DMS153 treated with DMSO at 0.1 percent for 48 hours (cell line): ENCODE results near the gene TAF1A.

Experiments
- DNase-seq: peaks from one replicate; lab custom pipeline; 2025; ENCODE audit not compliant: unreplicated experiment; lab: John Stamatoyannopoulos, UW

Gene TAF1A

DNA sequence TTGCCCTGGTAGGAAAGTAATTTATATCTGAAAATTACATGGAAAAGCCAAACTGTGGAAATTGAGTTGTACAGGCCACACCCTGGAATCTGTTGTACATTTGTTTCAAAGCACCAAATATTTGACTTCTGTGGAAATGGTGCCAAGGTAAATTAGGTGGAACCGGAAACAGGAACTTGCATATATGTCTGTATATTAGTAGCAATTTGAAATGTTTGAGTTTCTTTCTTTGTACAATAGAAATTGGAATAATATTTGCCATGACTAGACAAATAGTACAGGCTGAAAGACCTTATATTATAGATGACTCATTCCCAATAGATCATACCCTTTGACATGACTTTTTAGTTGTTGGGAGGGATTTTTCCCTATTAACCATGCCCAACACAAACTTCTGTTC, 10.5 kb upstream of the TAF1A start:
- DNase-seq: peak; percentile 68

GRCh38 chr1:222596696-222597095, 7.0 kb upstream of the TAF1A start:
- DNase-seq: no peak

DNA sequence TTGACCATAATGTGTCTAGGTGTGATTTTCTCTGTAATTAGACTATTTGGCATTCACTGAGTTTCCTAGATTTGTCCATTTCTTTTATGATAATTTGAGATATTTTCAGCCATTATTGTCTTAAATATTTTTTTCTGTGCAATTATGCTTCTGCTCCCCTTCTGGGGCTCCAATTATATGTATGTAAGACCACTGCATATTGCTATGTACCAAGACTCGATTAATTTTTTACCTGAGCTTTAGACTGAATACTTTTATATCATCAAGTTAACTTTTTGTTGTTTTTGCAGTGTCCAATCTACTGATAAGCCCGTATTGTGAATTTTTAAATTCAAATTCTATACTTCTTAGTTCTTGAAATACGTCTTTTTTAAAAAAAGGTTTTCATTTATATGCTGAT, 5.1 kb upstream of the TAF1A start:
- no peak for DNase-seq

DNA sequence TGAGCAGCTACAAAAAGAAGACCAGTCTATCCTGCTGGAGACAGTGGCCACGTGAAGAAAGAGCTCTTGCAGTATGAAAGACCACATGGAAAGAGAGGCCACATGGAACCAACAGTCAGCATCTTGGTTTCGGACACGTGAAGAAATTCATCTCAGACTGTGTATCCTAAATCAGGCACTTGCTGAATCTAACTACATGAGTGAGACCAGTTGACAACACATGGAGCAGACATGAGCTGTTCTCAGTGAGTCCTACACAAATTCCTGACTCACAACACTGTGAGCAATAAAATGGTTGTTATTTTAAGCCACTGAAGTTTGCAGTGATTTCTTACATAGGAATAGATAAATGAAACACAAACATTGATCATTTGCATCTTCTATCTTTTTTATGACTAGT, 2.4 kb upstream of the TAF1A start:
- DNase-seq: no peak

GRCh38 chr1:222588135-222588534, 1.6 kb downstream of the TAF1A start:
- no peak for DNase-seq

GRCh38 chr1:222586842-222587241, 2.9 kb downstream of the TAF1A start:
- no peak for DNase-seq

DNA sequence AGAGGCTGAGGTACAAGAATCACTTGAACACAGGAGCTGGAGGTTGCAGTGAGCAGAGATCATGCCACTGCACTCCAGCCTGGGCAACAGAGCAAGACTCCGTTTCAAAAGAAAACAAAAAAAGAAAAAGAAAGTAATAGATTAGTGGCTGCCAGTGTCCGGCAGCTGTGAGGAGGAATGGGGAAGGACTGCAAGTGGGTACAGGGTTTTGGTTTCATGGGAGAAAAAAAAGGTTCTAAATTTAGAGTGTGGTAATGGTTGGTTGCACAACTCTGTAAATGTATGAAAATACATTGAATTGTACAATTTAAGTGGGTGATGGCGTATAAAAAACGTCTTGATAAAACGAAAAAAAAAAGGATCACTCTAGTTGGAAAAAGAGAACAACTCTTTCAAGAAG, 6.7 kb downstream of the TAF1A start:
- DNase-seq: no peak

DNA sequence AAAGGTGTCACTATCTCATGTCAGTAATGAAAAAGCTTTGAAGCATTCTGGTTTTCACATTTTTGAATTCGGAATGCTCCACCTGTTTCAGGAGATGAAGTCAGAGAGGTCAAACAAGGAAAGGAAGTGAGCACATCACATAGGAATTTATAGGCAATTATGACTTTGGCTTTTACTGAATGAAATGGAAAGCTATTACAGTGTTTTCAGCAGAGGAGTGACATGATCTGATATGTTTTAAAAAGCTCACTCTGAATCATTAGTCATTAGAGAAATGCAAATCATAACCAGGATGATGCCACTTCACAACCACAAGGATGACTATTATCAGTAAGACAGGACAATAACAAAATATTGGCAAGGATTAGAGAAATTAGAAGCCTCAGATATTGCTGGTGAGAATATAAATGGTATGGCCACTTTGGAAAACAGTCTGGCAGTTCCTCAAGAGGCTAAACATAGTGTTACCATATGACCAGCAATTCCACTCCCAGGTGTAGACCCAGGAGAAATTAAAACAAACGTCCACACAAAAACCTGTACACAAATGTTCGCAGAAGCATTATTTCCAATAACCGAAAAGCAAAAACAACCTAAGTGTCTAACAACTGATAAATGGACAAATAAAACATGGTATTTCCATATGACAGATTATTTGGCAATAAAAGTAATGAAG, 7.5 kb downstream of the TAF1A start:
- peak; percentile 26 for DNase-seq

GRCh38 chr1:222579316-222579715, 10.4 kb downstream of the TAF1A start:
- DNase-seq: no peak

DNA sequence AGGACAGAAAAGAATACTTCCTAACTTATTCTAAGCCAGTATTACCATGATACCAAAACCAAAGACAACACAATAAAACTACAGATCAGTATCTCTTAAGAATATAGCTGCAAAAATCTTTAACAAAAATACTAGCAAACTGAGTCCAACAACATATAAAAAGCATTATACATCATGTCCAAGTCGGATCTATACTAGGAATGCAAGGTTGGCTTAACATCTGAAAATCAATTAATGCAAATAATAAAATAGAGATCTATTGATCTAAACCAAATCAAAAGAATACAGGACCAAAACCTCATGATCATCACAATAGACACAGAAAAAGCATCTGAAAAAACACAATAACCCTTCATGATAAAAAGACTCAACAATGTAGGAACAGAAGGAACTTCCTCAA, 18.9 kb downstream of the TAF1A start:
- DNase-seq: no peak

GRCh38 chr1:222561656-222562055, 28.1 kb downstream of the TAF1A start:
- no peak for DNase-seq

GRCh38 chr1:222557574-222557973, 32.2 kb downstream of the TAF1A start:
- DNase-seq: no peak

GRCh38 chr1:222557148-222557547, 32.6 kb downstream of the TAF1A start:
- no peak for DNase-seq

DNA sequence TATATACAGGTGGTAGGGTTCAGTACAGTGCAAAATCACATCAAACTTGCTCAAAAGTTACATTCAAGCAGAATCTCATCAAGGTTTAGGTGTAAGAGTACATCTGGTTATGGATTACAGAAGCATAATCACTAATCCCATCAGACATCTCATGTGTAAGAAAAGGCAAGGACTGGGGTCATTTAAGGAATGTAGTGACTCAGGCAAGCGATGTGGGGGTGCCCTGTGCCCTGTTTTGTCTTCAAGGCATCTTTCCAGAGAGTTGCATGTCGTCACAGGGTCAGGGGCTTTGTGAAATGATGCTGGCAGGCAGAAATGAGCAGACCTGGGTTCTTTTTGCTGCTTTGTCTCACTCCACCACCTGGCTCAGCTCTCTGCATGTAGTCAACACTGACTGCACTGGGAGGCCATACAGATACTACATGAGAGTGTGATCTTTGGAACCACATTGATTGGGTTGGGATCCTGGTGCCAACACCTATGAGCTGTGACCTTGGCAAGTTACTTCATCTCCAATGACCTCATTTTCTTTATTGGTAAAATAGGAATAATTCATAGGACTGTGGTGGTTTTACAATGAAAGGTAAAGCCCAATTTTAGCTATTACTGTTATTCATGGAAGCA, 33.6 kb downstream of the TAF1A start:
- no peak for DNase-seq

- no peak for DNase-seq
These were observed 35.6 kb downstream of the TAF1A start for GRCh38 chr1:222554177-222554576.

GRCh38 chr1:222552882-222553281, 36.9 kb downstream of the TAF1A start:
- DNase-seq: no peak

DNA sequence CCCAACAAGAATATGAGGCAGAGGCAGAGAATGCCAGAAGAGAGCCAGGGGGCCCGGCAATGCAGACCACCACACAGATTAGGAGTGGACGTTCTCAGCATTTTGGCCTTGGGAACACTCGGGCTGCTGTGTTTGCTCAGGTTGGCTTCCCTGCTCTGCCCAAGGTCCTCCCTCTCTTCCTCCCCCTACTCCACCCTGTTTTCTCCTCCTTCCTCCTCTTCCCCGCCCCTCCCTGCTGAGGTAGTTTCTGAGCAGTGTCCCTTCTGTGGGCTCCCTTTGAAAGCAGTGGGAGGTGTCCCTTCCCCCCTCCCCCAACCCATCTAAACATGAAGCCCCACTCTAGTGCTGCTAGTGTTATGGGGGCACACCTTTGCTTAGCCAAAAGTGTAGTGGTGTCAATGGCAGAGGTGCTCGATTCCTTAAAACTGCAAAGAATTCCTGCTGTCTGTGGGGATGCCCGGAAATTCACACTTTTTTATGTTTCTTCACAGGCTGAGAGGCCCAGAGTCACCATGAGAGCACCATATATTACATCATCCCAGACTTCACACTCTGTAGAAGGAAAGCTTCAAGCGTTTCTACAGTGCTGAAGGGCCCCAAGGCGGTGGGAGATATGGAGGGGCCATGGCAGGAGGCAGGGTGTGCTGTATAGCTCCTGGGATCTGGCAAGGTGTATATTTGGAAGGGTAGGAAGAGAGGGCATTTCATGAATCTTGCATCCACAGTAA, 41.6 kb downstream of the TAF1A start, which contains the start of gene HHIPL2:
HHIPL2 (minus strand) TSS at position 161 of the 728 bp plus-strand sequence; CDS start at position 101, 60 bp downstream.
- no peak for DNase-seq

DNA sequence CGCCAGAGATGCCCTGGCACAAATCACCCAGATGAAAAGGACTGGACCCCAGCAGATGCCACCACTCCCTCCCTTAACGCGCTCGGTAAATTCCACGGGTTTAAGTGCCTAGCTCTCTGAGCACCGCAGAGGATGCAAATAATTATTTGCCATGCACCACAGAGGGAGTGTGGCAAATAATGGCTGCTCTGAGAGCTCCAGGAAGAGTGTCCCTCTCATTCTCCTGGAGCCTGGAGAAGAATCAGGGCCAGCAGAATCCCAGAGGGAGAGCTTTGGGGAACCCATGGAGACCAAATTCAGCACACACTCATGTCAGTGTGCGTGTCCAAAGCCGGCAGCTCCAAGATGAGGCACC, 42.5 kb downstream of the TAF1A start:
- peak; percentile 24 for DNase-seq

GRCh38 chr1:222546548-222547259, 43.0 kb downstream of the TAF1A start:
- peak; percentile 5 for DNase-seq

DNA sequence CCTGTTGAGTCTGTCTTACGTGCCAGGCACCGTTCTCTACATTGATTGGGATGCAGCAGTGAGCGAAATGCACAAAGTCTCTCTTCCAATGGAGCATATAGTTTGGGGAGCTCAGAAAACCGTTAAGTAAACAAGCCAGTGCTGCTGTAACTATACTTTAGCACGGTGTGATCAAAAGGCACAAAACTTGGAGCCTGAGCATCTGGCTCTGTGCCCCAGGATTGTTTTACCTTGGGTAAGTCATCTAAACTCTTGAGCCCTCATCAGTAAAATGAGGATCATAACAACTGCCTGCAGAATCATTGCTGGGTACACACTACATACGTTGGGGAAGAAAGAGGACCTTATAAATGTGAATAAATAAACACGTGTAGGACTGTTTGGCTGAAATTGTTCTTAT, 43.6 kb downstream of the TAF1A start:
- DNase-seq: no peak

- no peak for DNase-seq
These were observed 45.9 kb downstream of the TAF1A start for GRCh38 chr1:222543817-222544216.

DNA sequence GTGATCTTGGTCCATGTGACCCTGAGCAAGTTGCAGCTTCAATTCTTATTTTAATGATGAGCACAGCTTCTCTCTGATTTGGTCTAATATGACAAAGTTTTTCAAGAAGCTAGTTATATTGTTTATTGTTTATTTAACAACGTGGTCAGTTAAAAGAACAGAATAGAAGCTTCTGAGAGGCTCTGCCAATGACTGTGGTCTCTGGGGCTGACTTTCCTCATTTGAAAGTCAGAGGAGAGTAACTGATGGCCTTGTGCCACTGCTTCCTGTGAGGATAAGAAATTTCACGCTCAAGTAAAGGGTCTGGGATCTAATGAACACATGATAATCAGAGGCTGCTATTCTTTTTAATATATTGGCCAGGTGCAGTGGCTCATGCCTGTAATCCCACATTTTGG, 49.1 kb downstream of the TAF1A start:
- no peak for DNase-seq
